ENCODE results near the gene PSMG2.
A peak's percentile ranks its signal among the peaks of the same experiment; 100 is the strongest.

The PSMG2 gene

GRCh38 chr18:12702221-12703095, at the start of gene PSMG2, which contains the start of gene CEP76:
Gene PSMG2 (plus strand): TSS chr18:12703042. CDS start chr18:12703108, 66 bp downstream.
Gene CEP76 (minus strand): TSS chr18:12702723. CDS start chr18:12702548, 175 bp downstream.
- DNase-seq (ENCODE audit: low read depth): peak; percentile 81

GRCh38 chr18:12654971-12655370, 47.9 kb upstream of the PSMG2 start:
- no peak for DNase-seq (ENCODE audit: low read depth)

- no peak for DNase-seq (ENCODE audit: low read depth)
Measured at GRCh38 chr18:12656605-12656937, 46.3 kb upstream of the PSMG2 start.

GRCh38 chr18:12656938-12657683, 45.7 kb upstream of the PSMG2 start:
- DNase-seq (ENCODE audit: low read depth): no peak

- no peak for DNase-seq (ENCODE audit: low read depth)
Measured at GRCh38 chr18:12657684-12658425, 45.0 kb upstream of the PSMG2 start, which contains the start of gene SPIRE1. Gene SPIRE1 (minus strand): TSS chr18:12658107. CDS start chr18:12657866, 241 bp downstream.

- DNase-seq (ENCODE audit: low read depth): no peak
Measured at GRCh38 chr18:12658426-12659138, 44.3 kb upstream of the PSMG2 start.

- no peak for DNase-seq (ENCODE audit: low read depth)
Measured at GRCh38 chr18:12659904-12660605, 42.8 kb upstream of the PSMG2 start.

- no peak for DNase-seq (ENCODE audit: low read depth)
Measured at GRCh38 chr18:12668041-12668440, 34.8 kb upstream of the PSMG2 start.

- DNase-seq (ENCODE audit: low read depth): no peak
Measured at GRCh38 chr18:12679183-12679786, 23.6 kb upstream of the PSMG2 start.

GRCh38 chr18:12686100-12686499, 16.7 kb upstream of the PSMG2 start:
- DNase-seq (ENCODE audit: low read depth): no peak

GRCh38 chr18:12689256-12689850, 13.5 kb upstream of the PSMG2 start:
- no peak for DNase-seq (ENCODE audit: low read depth)

GRCh38 chr18:12692206-12692605, 10.6 kb upstream of the PSMG2 start:
- DNase-seq (ENCODE audit: low read depth): no peak

GRCh38 chr18:12694032-12694431, 8.8 kb upstream of the PSMG2 start:
- no peak for DNase-seq (ENCODE audit: low read depth)

GRCh38 chr18:12699747-12700146, 3.1 kb upstream of the PSMG2 start:
- DNase-seq (ENCODE audit: low read depth): no peak

GRCh38 chr18:12701161-12701560, 1.7 kb upstream of the PSMG2 start:
- DNase-seq (ENCODE audit: low read depth): no peak

- no peak for DNase-seq (ENCODE audit: low read depth)
Measured at GRCh38 chr18:12703096-12703567, 290 bp downstream of the PSMG2 start.

GRCh38 chr18:12703664-12704063, 822 bp downstream of the PSMG2 start:
- no peak for DNase-seq (ENCODE audit: low read depth)

GRCh38 chr18:12711446-12711845, 8.6 kb downstream of the PSMG2 start:
- no peak for DNase-seq (ENCODE audit: low read depth)

- DNase-seq (ENCODE audit: low read depth): no peak
Measured at GRCh38 chr18:12721495-12722275, 18.8 kb downstream of the PSMG2 start.

Measured in HS-27A (cell line).